Activated T-helper 9 cell treated with anti-CD3 and anti-CD28 coated beads, Interleukin-2, amount 50 U/mL, for 16 hours (primary cell): Measurements from ENCODE around the gene OXCT1.
"Not testable (repeated sequence)": the region's sequence is repeated elsewhere in the genome, so short reads cannot be mapped to it uniquely, and the experiment has no call there.

Experiments
- DNase-seq: peaks from one replicate; pipeline ENCODE4 v3.0.0-alpha.2; 2020; ENCODE audit warnings: low read depth

Gene OXCT1

DNA sequence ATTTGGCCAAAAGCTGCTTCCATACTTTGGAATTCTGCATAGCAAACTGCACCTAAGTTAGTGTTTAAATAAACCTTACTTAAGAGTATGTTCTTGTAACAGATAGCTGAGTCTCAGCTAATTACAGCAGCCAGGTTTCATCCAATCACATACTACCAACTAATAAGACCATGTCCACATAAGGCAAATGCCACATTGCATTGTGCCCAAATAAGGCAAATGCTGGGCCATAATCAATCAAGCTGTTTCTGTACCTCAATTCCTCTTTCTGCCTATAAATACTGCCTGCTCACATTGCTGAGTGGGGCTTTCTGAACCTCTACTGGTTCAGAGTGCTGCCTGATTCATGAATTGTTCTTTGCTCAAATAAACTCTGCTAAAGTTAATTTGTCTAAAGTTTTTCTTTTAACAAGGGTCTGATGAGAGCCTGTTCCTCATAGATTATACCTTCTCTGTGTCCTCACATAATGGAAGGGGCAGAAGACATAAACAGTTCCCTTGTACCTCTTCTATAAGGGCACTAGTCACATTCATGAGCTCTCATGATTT, 4.4 kb upstream of the OXCT1 start:
- no peak for DNase-seq

DNA sequence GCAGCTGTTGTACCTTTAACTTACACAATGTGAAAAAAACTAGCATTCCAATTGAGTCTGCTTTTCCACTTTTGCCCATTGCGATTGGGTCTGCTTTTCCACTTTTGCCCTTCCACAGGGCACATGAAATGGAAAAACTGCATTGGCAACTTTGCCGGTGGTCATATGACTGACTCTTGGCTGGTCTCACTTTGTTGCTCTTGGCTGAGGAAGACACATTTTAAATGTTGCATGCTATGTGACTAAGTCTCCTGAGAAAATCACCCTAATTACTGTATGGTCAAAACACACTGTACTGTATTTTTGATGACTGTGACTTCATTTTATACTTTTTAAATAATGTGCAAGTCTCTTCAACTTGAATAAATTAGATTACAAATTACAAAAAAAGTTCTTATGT, 1.6 kb upstream of the OXCT1 start:
- DNase-seq, result no peak

DNA sequence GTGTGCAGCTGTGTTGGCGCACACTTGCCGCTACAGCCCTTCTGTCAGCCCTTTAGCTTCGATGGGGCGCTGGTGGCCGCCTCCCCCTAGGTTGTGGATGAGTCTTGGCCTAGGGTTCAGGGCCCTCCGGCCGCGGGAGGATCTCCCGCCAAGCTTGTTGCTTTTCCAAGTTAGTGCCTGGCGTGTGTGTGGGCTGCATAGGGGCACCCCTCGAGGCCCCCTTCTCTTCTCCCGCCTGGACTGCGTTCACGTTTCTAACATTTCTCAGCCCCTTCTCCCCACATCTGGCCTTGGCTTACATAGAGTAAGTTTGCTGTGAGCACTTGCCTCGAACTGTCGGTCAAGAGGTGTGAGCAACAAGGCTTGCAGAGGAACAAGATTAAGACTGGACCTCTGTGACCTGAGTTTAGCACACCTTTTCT, 413 bp upstream of the OXCT1 start:
- no peak for DNase-seq

DNA sequence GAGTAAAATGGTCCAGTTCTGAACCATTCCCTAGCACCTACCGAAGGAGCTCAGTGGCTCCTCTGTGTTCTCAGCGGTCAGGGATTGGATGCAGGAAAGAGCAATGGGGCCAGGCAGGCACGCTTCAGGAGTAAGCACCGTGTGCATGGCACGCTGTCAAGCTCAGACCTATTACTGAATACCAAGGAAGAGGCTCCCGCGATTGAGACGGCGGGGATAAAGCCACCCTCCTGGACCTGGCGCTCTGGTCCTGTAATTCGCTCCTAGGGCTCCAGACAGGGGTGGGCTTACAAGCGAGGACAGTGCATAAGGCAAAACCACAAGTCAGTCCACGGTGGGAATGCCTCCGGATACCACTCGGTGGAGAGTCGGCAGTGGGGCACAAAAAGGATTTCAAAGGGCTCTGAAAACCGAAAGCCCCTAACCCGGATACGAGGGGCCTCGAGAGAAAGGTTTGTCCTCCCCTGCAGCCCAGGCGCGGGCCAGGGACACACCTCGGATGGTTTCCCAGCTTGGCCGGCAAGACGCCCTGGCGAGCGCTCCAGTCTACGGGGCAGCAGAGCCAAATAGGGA, 988 bp downstream of the OXCT1 start:
- peak; percentile 0 for DNase-seq

DNA sequence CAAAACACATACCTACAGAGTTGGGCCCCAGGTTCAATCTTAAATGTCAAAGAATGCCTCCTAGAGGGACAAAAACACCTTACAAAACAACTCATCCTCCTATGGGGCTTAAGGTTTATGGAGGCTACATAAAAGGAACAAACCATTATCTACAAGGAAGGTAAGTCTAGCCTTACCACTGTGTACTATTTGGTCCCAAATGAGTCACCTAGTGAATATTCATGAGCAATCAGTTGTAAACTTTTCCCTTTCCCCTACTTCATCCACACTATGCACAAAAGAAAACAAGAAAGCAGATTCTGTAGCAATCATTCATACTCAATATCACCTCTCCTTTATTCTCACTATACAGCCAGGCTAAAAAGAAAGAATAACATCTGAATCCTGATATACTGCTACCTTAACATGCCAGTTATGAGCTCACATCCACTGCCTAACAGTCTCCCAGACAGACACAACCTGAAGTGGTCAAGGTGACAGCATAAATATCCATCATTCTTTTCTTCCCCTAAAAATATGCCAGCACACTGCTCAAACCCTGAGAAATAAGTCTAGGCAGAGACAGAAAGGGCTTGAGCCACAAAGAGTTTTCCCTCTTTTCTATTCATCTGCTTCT, 6.2 kb downstream of the OXCT1 start:
- DNase-seq, result no peak

DNA sequence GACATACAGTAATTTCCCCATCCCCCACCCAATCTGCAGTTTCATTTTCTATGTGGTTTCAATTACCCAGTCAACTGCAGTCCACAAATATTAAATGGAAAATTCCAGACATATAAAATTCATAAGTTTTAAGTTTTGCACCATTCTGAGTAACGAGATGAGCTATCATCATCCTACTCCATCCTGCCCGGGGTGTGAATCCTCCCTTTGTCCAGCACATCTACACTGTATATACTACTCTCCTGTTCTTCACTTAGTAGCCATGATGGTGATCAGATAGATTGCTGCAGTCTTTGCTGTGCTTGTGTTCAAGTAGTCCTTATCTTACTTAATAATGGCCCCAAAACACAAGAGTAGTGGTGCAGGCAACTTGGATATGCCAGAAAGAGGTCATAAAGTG, 11.3 kb downstream of the OXCT1 start:
- DNase-seq, result no peak

DNA sequence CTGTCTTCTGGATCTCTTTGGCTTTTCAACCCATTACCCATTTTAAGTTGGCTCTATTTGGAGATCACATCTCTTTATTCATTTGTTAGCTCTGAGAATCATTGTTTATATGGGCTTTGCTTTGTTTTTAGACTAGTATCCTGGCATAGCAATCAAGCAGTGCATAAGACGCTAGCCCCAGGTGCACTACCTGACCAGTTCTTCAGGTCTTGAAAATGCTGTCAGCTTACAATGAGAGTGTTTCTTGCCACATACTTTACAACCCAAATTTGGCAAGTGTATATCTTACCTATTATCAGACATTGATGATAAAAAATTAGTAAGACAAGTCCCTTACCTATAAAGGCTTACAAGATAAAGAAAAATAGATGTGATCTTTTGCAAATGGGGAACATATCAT, 12.2 kb downstream of the OXCT1 start:
- DNase-seq, result no peak

DNA sequence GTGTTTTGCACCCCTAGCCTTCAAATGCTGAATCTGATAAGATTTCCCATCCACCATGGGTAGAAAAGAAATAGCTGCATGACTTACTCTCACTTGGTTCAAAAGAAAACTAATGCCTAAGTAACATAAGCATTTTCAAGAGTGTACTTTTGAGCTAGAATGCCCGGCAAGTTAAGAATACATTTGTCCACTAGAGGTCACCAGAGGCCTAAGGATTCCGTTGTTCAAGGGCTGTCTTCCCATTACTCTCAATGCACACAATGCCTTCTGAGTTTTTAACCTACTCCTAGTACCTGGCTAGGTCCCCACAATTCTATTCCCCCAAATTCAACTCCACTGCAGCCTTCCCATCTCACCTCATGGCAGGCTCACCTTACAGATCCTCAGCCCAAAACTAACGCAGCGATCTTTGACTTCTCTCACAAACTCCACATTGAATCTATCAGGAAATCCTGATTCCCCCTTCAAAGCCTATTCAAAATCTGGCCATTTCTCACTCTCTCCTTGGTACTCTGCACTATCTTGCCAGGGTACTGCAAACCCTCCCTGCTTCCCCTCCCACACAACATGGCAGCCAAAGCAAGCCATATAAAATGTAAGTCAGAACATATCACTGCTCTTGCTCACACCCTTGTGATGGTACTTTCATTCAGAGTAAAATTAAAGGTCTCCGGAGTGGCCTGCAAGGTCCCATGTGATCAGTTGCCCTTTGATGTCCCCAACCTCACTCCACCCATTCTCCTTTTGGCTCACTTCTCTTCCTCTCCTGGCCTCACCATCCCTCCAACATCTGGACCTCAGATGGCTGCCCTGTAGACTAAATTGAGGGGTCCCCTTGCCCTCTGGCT, 13.4 kb downstream of the OXCT1 start:
- DNase-seq, result peak; percentile 2

DNA sequence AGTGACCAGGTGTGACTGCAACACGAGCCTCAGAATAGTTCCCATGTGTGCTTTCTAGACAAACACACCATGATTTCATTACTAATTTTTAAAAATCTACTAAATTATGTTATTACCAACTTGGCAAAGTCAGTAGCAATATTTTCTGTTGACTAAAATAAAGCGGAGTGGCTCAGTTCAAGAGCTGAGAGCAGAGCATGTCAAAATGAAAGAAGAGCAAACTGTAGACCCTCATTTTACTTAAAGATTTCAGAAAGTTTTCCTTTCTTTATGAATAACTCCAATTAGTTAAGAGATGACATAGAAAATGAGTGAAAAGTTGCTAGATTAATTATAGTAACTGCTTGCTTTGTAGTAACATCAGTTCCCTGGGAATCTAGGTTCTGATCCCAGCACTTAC, 17.9 kb downstream of the OXCT1 start:
- no peak for DNase-seq

DNA sequence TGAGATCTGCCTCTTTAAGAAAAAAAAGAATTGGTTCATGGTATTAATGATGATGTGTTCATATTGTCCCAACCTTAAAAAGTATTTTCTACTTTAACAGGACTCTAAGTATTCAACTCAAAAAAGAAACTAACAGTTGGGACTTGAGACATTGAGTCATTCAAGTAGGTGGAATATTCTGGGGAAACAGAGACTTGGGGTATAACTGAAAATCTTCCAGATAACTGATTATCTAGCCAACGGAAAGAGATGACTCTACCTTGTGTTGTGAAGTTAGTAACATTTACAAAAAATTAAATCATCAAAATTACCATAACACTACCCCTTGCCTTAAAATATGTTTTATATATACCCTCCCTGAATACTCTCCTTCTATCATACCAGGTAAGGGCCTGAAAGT, 19.1 kb downstream of the OXCT1 start:
- DNase-seq, result no peak

DNA sequence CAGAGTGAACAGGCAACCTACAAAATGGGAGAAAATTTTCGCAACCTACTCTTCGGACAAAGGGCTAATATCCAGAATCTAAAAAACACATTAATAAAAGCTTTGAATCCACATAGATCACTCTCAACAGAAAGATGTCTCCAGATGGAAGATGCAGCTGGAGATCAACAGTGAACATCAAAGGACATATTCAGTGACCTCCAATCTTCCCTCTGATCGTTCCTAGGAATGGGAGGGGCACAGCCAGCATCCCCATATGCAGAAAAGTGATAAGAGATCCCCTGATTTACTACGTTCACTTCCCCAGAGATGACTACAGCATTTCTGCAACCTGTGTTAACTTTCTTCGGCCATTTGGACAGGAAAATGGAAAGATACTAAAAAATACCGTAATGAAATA, 21.2 kb downstream of the OXCT1 start:
- DNase-seq, result no peak

DNA sequence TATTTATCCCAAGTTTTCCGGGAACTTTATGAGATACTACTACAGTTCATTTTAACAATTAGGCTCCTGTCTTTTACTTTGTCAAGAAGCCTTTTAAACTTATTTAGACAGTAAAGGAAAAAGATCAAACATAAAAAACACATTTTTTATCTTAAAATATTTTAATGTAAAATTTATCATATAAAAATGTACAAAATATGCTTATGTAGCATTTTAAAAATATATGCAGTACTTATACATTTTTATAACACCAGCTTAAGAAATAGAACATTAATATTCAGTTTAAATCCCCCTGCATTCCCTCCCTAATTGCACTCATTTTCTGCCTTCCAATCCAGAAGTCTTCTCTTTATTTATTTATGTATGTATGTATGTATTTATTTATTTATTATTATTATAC, 24.5 kb downstream of the OXCT1 start:
- DNase-seq, result not testable (repeated sequence)

DNA sequence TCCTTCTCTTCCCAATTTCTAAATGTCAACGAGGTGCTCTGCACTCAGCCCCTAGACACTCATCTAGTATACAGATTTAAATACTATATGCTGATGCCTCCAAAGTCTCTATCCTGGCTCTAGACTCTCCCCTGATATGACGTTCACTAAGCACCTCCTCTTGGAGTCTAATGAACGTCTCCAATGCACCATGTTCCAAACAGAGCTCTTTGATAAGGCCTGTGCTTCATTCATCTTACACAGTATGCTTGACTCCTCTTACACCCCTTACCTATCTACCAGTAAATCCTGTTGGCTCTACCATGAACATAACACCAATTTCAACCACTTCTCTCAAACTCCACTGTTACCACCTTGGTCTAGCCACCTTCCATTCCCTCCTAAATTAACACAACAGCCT, 25.7 kb downstream of the OXCT1 start:
- no peak for DNase-seq

DNA sequence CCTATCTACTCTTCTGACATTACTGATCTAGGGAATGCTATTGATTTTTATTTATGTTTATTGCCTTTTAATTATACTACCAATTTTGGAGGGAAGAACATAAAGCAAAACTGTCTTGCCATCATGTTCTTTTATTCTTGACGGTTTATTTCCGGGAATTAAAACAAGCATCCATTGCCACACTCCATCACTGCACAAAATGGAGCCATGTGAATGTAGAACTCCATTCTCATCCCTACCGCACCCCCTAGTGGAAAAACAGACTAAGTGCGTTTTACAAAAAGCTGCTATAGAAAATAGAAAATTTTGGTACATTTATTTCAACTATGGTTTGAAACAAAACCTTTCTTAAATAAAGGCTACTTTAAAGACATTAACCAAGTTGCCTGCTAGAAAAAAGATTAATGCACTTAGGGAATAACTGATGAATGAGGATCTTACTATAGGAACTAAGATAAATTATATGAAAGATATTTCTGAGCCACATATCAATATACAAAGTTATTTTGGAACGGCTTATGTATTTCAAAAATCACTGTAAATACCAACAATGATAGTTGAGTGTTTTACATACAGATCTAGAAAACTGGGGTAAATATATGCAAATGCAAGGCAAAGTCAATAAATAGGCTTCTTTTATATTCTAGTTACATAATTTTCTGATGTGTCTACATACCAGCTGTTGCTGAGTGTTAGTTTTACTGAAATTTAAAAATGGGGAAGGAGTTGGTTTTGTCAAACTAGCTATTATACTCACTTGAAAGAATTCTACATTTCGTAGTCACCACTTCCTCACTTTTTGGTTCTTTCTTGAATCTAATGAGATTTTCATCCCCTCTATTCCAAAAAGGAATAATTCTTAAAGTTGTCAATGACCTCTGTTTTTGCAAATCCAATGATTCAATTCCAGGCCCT, 26.5 kb downstream of the OXCT1 start:
- no peak for DNase-seq

DNA sequence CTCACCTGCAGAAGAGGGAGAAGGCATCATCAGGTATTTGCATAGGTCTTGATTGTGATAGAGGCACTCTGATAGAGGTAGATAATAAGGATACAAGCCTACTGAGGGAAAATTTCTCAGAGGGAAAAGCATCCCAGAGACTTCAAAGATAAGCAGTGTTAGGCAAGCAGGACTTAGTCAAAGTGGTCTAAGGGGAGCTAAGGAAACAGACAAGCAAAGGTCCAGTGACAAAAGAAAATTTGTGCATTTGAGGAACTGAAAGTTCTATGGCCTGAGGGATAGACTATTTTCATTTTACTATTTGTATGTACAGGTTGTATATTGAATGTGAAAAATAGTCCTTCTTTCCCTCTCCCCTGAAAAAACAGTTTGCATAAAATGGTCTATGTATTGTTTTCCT, 27.4 kb downstream of the OXCT1 start:
- DNase-seq, result no peak

DNA sequence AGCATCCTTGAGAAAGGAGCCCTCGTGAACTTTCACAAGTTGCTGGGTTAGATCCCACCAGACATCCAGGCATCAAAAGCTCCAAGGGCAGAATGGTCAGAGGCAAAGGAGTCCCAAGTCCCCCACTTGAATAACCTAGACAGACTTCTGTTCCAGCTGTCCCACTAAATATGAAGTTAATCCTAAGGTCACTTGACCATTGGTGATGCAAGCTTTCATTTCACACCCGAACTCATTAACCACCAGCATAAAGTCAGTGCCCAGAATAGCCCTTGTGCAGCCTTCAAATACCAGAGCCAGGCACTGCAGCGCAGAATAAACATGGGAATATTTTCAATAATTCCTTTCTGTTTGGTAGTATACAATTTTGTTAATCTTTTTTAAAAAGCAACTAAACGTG, 28.9 kb downstream of the OXCT1 start:
- DNase-seq, result no peak

DNA sequence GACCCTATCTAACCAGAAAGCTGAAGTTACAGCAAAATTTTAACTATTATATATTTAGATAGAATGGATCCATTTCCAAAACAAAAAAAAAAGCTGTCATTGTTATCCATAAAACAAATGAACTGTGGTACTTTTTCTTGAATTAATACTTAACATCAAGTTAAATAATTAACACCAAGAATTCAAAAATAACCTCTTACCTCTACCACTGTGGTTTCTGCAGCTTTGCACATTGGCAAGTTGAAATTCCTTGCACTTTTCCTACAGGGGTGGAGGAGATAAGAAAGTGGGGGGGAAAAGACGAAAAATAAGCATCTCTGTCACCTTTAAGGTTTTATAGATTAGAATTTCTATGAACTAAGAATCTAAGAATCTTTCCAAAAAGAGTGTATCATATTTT, 30.0 kb downstream of the OXCT1 start:
- DNase-seq, result no peak

DNA sequence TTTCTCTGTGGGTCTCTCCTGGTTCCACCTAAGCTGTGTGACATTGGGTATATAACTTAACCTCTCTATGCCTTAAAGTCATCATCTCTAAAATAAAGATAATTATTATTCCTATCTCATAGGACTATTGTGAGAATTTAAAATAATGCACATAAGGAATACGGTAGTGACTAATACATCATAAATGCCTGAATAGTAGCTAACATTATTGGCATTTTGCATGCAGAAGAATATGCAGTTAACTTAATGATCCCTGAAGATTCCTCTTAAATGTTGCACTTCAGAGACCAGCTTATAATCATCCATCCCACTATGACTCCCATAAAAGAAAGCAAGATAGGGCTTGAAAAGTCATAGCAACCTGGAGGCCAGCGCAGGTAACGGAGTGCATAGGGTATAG, 32.4 kb downstream of the OXCT1 start:
- DNase-seq, result no peak

DNA sequence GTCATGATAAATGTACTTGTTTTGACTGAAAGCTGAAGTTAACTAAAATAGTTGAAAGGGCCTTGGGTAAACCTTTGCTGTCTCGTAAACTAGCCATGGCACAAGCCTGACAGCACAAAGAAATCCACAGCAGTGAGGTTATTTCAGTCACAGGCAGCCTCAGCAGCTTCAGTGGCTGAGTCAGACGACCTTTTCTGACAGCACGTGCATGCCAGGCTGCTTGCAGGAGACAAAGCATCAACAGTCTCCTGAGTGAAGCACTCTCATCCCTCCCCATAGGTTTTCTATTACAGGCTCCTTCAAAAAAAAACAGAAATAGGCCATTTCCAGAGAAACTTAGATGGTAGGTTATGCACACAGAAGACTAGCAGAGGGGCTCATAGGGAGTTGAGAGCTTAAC, 34.6 kb downstream of the OXCT1 start:
- DNase-seq, result no peak

DNA sequence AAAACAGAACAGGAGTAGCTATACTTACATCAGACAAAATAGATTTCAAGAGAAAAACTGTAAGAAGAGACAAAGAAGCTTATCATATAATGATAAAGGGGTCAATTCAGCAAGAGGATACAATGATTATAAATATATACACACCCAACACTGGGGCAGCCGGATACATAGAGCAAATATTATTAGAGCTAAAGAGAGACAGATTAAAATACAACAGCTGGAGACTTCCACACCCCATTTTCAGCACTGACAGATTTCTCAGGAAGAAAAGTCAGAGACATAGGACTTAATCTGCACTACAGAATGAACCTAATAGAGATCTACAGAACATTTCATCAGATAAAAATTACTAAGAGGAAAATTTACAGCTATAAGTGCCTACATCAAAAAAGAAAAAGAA, 35.7 kb downstream of the OXCT1 start:
- no peak for DNase-seq

DNA sequence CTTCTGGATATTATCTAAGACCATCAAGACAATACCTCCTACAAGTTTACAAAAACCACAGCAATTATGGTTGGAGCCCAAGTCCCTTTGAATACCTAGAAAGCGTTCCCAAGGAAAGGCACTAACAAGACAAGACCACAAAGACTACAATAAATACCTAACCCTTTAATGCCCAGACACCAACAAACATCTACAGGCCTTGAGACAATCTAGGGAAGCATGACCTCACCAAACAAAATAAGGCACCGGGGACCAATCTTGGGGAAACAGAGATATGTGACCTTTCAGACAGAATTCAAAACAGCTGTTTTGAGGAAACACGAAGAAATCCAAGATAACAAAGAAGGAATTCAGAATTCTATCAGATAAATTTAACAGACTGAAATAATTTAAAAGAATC, 37.8 kb downstream of the OXCT1 start:
- DNase-seq, result no peak

DNA sequence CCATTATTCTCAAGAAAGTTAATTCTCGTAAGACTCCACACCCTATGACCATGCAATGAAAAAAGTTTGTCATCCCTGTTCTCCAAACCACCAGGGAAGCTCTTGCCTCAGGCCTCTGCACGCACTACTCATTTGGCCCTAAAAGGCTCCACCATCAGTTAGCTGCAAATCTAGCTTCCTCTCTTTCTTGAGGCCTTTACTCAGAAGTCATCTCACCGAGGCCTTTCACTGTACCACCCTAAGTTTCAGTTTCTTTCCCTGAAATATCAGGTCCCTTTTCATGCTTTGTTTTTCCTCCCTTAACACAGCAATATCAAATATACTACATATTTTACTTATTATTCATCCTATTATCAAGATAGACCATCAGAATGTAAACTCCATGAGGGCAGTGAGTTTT, 39.1 kb downstream of the OXCT1 start:
- DNase-seq, result no peak
